H9 (cell line): Measurements from ENCODE around the gene LYPD4. TPM values are rescaled to one million over a fixed set of nuclear protein-coding genes. Genes with fewer than 3 reads are reported as not detected.
A peak's percentile ranks its signal among the peaks of the same experiment; 100 is the strongest.

Experiments used
- DNase-seq: peaks from one replicate; pipeline ENCODE4 v3.0.0-alpha.2; 2017
- H2AFZ ChIP-seq: one replicate; pipeline ENCODE4 v1.6.1; 2013; ENCODE audit warnings: mild to moderate bottlenecking, low read length, control low read depth, moderate library complexity
- H2AK5ac ChIP-seq: 2 replicates; pipeline ENCODE4 v1.6.1; 2013; ENCODE audit warnings: low read length, control low read depth, mixed read lengths; ENCODE audit not compliant: insufficient read length
- H2BK120ac ChIP-seq: one replicate; pipeline ENCODE4 v1.6.1; 2013; ENCODE audit warnings: low read depth, mild to moderate bottlenecking, low read length, control low read depth, inconsistent platforms; ENCODE audit not compliant: poor library complexity, severe bottlenecking
- H2BK12ac ChIP-seq: 2 replicates; pipeline ENCODE4 v1.6.1; 2013; ENCODE audit warnings: low read length, control low read depth, mixed read lengths, low read depth; ENCODE audit not compliant: insufficient read length
- H2BK15ac ChIP-seq: 2 replicates; pipeline ENCODE4 v1.6.1; 2013; ENCODE audit warnings: low read depth, low read length, control low read depth
- H2BK20ac ChIP-seq: one replicate; pipeline ENCODE4 v1.6.1; 2013; ENCODE audit warnings: low read depth, mild to moderate bottlenecking, low read length, control low read depth, inconsistent platforms; ENCODE audit not compliant: poor library complexity, severe bottlenecking
- H2BK5ac ChIP-seq: 2 replicates; pipeline ENCODE4 v1.6.1; 2013; ENCODE audit warnings: low read length, control low read depth, mixed read lengths; ENCODE audit not compliant: insufficient read length
- H3K14ac ChIP-seq: 2 replicates; pipeline ENCODE4 v1.6.1; 2013; ENCODE audit warnings: low read length, control low read depth; ENCODE audit not compliant: insufficient read depth
- H3K18ac ChIP-seq: 2 replicates; pipeline ENCODE4 v1.6.1; 2013; ENCODE audit warnings: low read depth, mild to moderate bottlenecking, mixed read lengths, low read length, control low read depth; ENCODE audit not compliant: insufficient read length
- H3K23ac ChIP-seq: 2 replicates; pipeline ENCODE4 v1.6.1; 2013; ENCODE audit warnings: low read length, control low read depth, mixed read lengths, low read depth; ENCODE audit not compliant: insufficient read length
- H3K23me2 ChIP-seq: 2 replicates; pipeline ENCODE4 v1.6.1; 2013; ENCODE audit warnings: low read depth, mild to moderate bottlenecking, mixed read lengths, low read length, control low read depth; ENCODE audit not compliant: insufficient read length, poor library complexity, severe bottlenecking
- H3K27ac ChIP-seq: 2 replicates; pipeline ENCODE4 v1.5.1; 2013; ENCODE audit warnings: low read length, control low read depth, mixed read lengths, low read depth; ENCODE audit not compliant: insufficient read length
- H3K27me3 ChIP-seq: 2 replicates; pipeline ENCODE4 v1.6.1; 2013; ENCODE audit warnings: low read length, control low read depth, inconsistent platforms; ENCODE audit not compliant: insufficient read depth
- H3K4ac ChIP-seq: 2 replicates; pipeline ENCODE4 v1.6.1; 2013; ENCODE audit warnings: low read depth, mild to moderate bottlenecking, control low read depth, inconsistent platforms, low read length, moderate library complexity
- H3K4me1 ChIP-seq: 2 replicates; pipeline ENCODE4 v1.6.1; 2013; ENCODE audit warnings: low read length, control low read depth, inconsistent platforms; ENCODE audit not compliant: insufficient read depth
- H3K4me2 ChIP-seq: 2 replicates; pipeline ENCODE4 v1.6.1; 2013; ENCODE audit warnings: low read length, control low read depth, mixed read lengths; ENCODE audit not compliant: insufficient read length, insufficient read depth
- H3K56ac ChIP-seq: 2 replicates; pipeline ENCODE4 v1.6.1; 2013; ENCODE audit warnings: low read depth, mild to moderate bottlenecking, mixed read lengths, low read length, control low read depth; ENCODE audit not compliant: insufficient read length
- H3K79me1 ChIP-seq: 2 replicates; pipeline ENCODE4 v1.6.1; 2013; ENCODE audit warnings: low read depth, mild to moderate bottlenecking, moderate library complexity, low read length, control low read depth, inconsistent platforms; ENCODE audit not compliant: insufficient read depth, poor library complexity, severe bottlenecking
- H3K79me2 ChIP-seq: 2 replicates; pipeline ENCODE4 v1.6.1; 2013; ENCODE audit warnings: low read length, control low read depth, inconsistent platforms; ENCODE audit not compliant: insufficient read depth
- H3K9ac ChIP-seq: 2 replicates; pipeline ENCODE4 v1.6.1; 2013; ENCODE audit warnings: low read length, control low read depth, mixed read lengths; ENCODE audit not compliant: insufficient read length; ENCODE audit errors: extremely low read depth
- H3K9me3 ChIP-seq: one replicate; pipeline ENCODE4 v1.6.1; 2013; ENCODE audit warnings: low read depth, low read length, inconsistent platforms; ENCODE audit not compliant: control insufficient read depth
- H3T11ph ChIP-seq: one replicate; pipeline ENCODE4 v1.6.1; 2013; ENCODE audit warnings: mild to moderate bottlenecking, low read length, control low read depth, inconsistent platforms
- H4K20me1 ChIP-seq: one replicate; pipeline ENCODE4 v1.6.1; 2013; ENCODE audit not compliant: control insufficient read depth, insufficient read length, insufficient read depth
- H4K5ac ChIP-seq: 2 replicates; pipeline ENCODE4 v1.6.1; 2013; ENCODE audit warnings: low read depth, mild to moderate bottlenecking, mixed read lengths, low read length, control low read depth; ENCODE audit not compliant: insufficient read length
- H4K8ac ChIP-seq: replicated peaks from 2 replicates; pipeline ENCODE4 v1.6.1; 2013; ENCODE audit warnings: low read length, control low read depth, mixed read lengths, low read depth; ENCODE audit not compliant: insufficient read length
- H4K91ac ChIP-seq: 2 replicates; pipeline ENCODE4 v1.6.1; 2013; ENCODE audit warnings: low read depth, mild to moderate bottlenecking, moderate library complexity, mixed read lengths, low read length, control low read depth; ENCODE audit not compliant: insufficient read length
- H3K27ac Mint-ChIP-seq, 3 experiments: 2 replicates in 2 of 3; 3 replicates in 1 of 3; pipeline ENCODE4 v1.8.0; 2020 to 2021; ENCODE audit warnings: mixed read lengths in 3 of 3, mild to moderate bottlenecking in 1 of 3, moderate library complexity in 1 of 3
- H3K27me3 Mint-ChIP-seq: 2 replicates; pipeline ENCODE4 v1.8.0; 2021; ENCODE audit warnings: low read depth, mild to moderate bottlenecking, moderate library complexity, mixed read lengths
- H3K36me3 Mint-ChIP-seq, 3 experiments: 2 replicates in 2 of 3; 3 replicates in 1 of 3; pipeline ENCODE4 v1.8.0; 2020 to 2021; ENCODE audit warnings: low read depth in 3 of 3, mixed read lengths in 3 of 3; ENCODE audit not compliant: insufficient read depth in 1 of 3
- H3K4me1 Mint-ChIP-seq, 2 experiments: 2 replicates each; pipeline ENCODE4 v1.8.0; 2020; ENCODE audit warnings: mixed read lengths in 2 of 2
- H3K4me3 Mint-ChIP-seq, 2 experiments: 2 replicates in 1 of 2; 3 replicates in 1 of 2; pipeline ENCODE4 v1.8.0; 2020 to 2021; ENCODE audit warnings: mild to moderate bottlenecking in 2 of 2, mixed read lengths in 2 of 2, moderate library complexity in 1 of 2
- H3K9me3 Mint-ChIP-seq, 2 experiments: 2 replicates in 1 of 2; 3 replicates in 1 of 2; pipeline ENCODE4 v1.8.0; 2020; ENCODE audit warnings: mild to moderate bottlenecking in 2 of 2, mixed read lengths in 2 of 2, moderate library complexity in 1 of 2
- CTCF ChIP-seq: fragments of 200-600 bp; sonication (generic); conservative IDR thresholded peaks from 3 replicates; pipeline ENCODE4 v1.8.0; 2021; ENCODE audit warnings: antibody characterized with exemption, mild to moderate bottlenecking
- WGBS: extraction: QIAGEN DNeasy Blood & Tissue Kit; methylation state at CpG from one replicate; pipeline ENCODE4 v1.1.7; 2013; ENCODE audit warnings: missing lambda C conversion rate, low lambda C conversion rate, mixed read lengths; ENCODE audit not compliant: insufficient read length; ENCODE audit errors: extremely low coverage; 5-methylcytosine and 5-hydroxymethylcytosine counted together
- total RNA-seq: library from RNA; stranded (reverse); gene quantifications from 2 replicates; pipeline ENCODE4 v1.2.1, GENCODE V29; 2021

The LYPD4 gene
- total RNA-seq, 1 experiment from 2014 or later: not detected

- peaks cover under 1% of the 10 kb centered on the region for H3K23me2 ChIP-seq
- no peak overlapping the region for H2AK5ac ChIP-seq
- no peak for TF ChIP-seq CTCF
- H3T11ph ChIP-seq: no peak overlapping the region
- peaks cover 21% of the 10 kb centered on the region for H3K79me2 ChIP-seq
- no peaks in the 10 kb centered on the region for H3K27me3 ChIP-seq
- WGBS: no CpG with 5 or more reads among the region's 3 CpGs
- H3K23ac ChIP-seq: no peak overlapping the region
- no peaks in the 10 kb centered on the region for H3K27me3 Mint-ChIP-seq
- peaks cover 22% of the 10 kb centered on the region for H3K79me1 ChIP-seq
- no peak overlapping the region for H3K4me2 ChIP-seq
- H2BK15ac ChIP-seq: no peak overlapping the region
- H3K9ac ChIP-seq: no peak overlapping the region
- H4K8ac ChIP-seq: no peak overlapping the region
- H3K27ac ChIP-seq: no peak overlapping the region
- H2BK5ac ChIP-seq: no peak overlapping the region
- no peak overlapping the region for H2AFZ ChIP-seq
- H4K91ac ChIP-seq: no peak overlapping the region
- H3K56ac ChIP-seq: no peak overlapping the region
- H3K4me3 Mint-ChIP-seq: peak overlapping the region in 1 of 2 experiments; percentile 34; a peak in 1 of 5 replicates
- no peak overlapping the region for H2BK120ac ChIP-seq
- H3K18ac ChIP-seq: no peak overlapping the region
- no peaks in the 10 kb centered on the region; the same call in 1 of the 2 replicates for H3K4me1 ChIP-seq
- H4K5ac ChIP-seq: no peak overlapping the region
- peaks cover 30 to 45% of the 10 kb centered on the region in 2 experiments for H3K4me1 Mint-ChIP-seq
- no peak overlapping the region for H3K4ac ChIP-seq
- H4K20me1 ChIP-seq: no peaks in the 10 kb centered on the region
- peaks cover 65 to 97% (median 86%) of the 10 kb centered on the region in 3 experiments for H3K36me3 Mint-ChIP-seq
- H2BK12ac ChIP-seq: no peak overlapping the region
- DNase-seq: no peak
- H2BK20ac ChIP-seq: no peak overlapping the region
- peak overlapping the region; percentile 65 to 94 (median 93); a peak in 5 of 7 replicates for H3K27ac Mint-ChIP-seq
- no peaks in the 10 kb centered on the region for H3K9me3 ChIP-seq
- H3K14ac ChIP-seq: no peak overlapping the region
- H3K9me3 Mint-ChIP-seq: no peaks in the 10 kb centered on the region; a peak in 1 of 5 replicates
Measured at GRCh38 chr19:41866284-41866683, 21.8 kb upstream of the LYPD4 start.
